ENCODE measurements around the gene FXR1. TPM values are rescaled to one million over a fixed set of nuclear protein-coding genes. Genes with fewer than 3 reads are reported as not detected.

FXR1 gene
- total and polyA plus RNA-seq, 2 donors (not counting 1 experiment from before 2014, with no cell fraction given) = 148 to 252 TPM

- Histone ChIP-seq H3K4me3 (replicated peaks in 1 of 4; ENCODE audit: control extremely low read depth in 1 of 4, insufficient read depth in 1 of 4, low read depth in 3 of 4, low read length in 4 of 4) (no peak overlapping the region), H3K36me3 (ENCODE audit: control insufficient read depth, insufficient read depth, low read length) (peaks cover 6% of the 10 kb centered on the region)
Observed at GRCh38 chr3:180961552-180961951, 49.1 kb downstream of the FXR1 start.

GRCh38 chr3:180962530-180962929 lies 50.1 kb downstream of the FXR1 start:
- Histone ChIP-seq H4K20me1 (ENCODE audit: control insufficient read depth, extremely low read depth, insufficient read depth, low read length) (no peaks in the 10 kb centered on the region), H3K36me3 (ENCODE audit: control insufficient read depth, insufficient read depth, low read length) (peaks cover 6% of the 10 kb centered on the region), H3K79me2 (ENCODE audit: control insufficient read depth, insufficient read depth, low read length) (no peaks in the 10 kb centered on the region)

More at GRCh38 chr3:180961552-180961951, 49.1 kb downstream of the FXR1 start:
- Histone ChIP-seq H3K9ac (ENCODE audit: insufficient read depth, low read length) (no peak overlapping the region), H3K79me2 (ENCODE audit: control insufficient read depth, insufficient read depth, low read length) (no peaks in the 10 kb centered on the region), H3K27me3 (ENCODE audit: control insufficient read depth, insufficient read depth, low read length) (no peaks in the 10 kb centered on the region), H3K4me2 (ENCODE audit: extremely low read depth, insufficient read depth, low read length) (no peak overlapping the region), H3K9me3 (ENCODE audit: control insufficient read depth, insufficient read depth, low read depth, low read length) (no peaks in the 10 kb centered on the region), H3K27ac (ENCODE audit: insufficient read depth, low read length) (no peak overlapping the region), H2AFZ (ENCODE audit: low read length) (no peak overlapping the region), H3K4me1 (ENCODE audit: control insufficient read depth, extremely low read depth, insufficient read depth, low read length) (no peaks in the 10 kb centered on the region), H4K20me1 (ENCODE audit: control insufficient read depth, extremely low read depth, insufficient read depth, low read length) (no peaks in the 10 kb centered on the region)
- TF ChIP-seq CTCF (conservative IDR thresholded peaks at IDR 0.05 in 1 of 2, IDR thresholded peaks at IDR 0.05 in 1 of 2; ENCODE audit: low read depth in 1 of 2, low read length in 2 of 2) (no peak), EZH2 (IDR thresholded peaks at IDR 0.05; ENCODE audit: low read length, missing control alignments) (no peak)
- no peak for DNase-seq (ENCODE audit: low read depth in 2 of 2)

GRCh38 chr3:180970931-180971330 lies 58.5 kb downstream of the FXR1 start:
- no peak for DNase-seq (ENCODE audit: low read depth in 2 of 2)
- Histone ChIP-seq H3K4me2 (ENCODE audit: extremely low read depth, insufficient read depth, low read length) (no peak overlapping the region), H4K20me1 (ENCODE audit: control insufficient read depth, extremely low read depth, insufficient read depth, low read length) (no peaks in the 10 kb centered on the region), H3K9me3 (ENCODE audit: control insufficient read depth, insufficient read depth, low read depth, low read length) (no peaks in the 10 kb centered on the region), H3K27ac (ENCODE audit: insufficient read depth, low read length) (no peak overlapping the region), H3K9ac (ENCODE audit: insufficient read depth, low read length) (no peak overlapping the region), H3K4me1 (ENCODE audit: control insufficient read depth, extremely low read depth, insufficient read depth, low read length) (no peaks in the 10 kb centered on the region), H2AFZ (ENCODE audit: low read length) (no peak overlapping the region), H3K4me3 (replicated peaks in 1 of 4; ENCODE audit: control extremely low read depth in 1 of 4, insufficient read depth in 1 of 4, low read depth in 3 of 4, low read length in 4 of 4) (no peak overlapping the region), H3K27me3 (ENCODE audit: control insufficient read depth, insufficient read depth, low read length) (no peaks in the 10 kb centered on the region), H3K36me3 (ENCODE audit: control insufficient read depth, insufficient read depth, low read length) (peaks cover 10% of the 10 kb centered on the region), H3K79me2 (ENCODE audit: control insufficient read depth, insufficient read depth, low read length) (no peaks in the 10 kb centered on the region)
- TF ChIP-seq EZH2 (IDR thresholded peaks at IDR 0.05; ENCODE audit: low read length, missing control alignments) (no peak), CTCF (conservative IDR thresholded peaks at IDR 0.05 in 1 of 2, IDR thresholded peaks at IDR 0.05 in 1 of 2; ENCODE audit: low read depth in 1 of 2, low read length in 2 of 2) (no peak)

More at GRCh38 chr3:180962530-180962929, 50.1 kb downstream of the FXR1 start:
- Histone ChIP-seq H3K4me3 (replicated peaks in 1 of 4; ENCODE audit: control extremely low read depth in 1 of 4, insufficient read depth in 1 of 4, low read depth in 3 of 4, low read length in 4 of 4) (no peak overlapping the region), H3K9me3 (ENCODE audit: control insufficient read depth, insufficient read depth, low read depth, low read length) (no peaks in the 10 kb centered on the region), H2AFZ (ENCODE audit: low read length) (no peak overlapping the region), H3K27me3 (ENCODE audit: control insufficient read depth, insufficient read depth, low read length) (no peaks in the 10 kb centered on the region), H3K9ac (ENCODE audit: insufficient read depth, low read length) (no peak overlapping the region), H3K4me2 (ENCODE audit: extremely low read depth, insufficient read depth, low read length) (no peak overlapping the region), H3K27ac (ENCODE audit: insufficient read depth, low read length) (no peak overlapping the region), H3K4me1 (ENCODE audit: control insufficient read depth, extremely low read depth, insufficient read depth, low read length) (no peaks in the 10 kb centered on the region)
- no peak for DNase-seq (ENCODE audit: low read depth in 2 of 2)
- TF ChIP-seq CTCF (conservative IDR thresholded peaks at IDR 0.05 in 1 of 2, IDR thresholded peaks at IDR 0.05 in 1 of 2; ENCODE audit: low read depth in 1 of 2, low read length in 2 of 2) = no peak
- TF ChIP-seq EZH2 (IDR thresholded peaks at IDR 0.05; ENCODE audit: low read length, missing control alignments) = no peak

All from fibroblast of lung (primary cell).